GM23338 (cell line): Measurements from ENCODE around the gene SERPINB10. TPM values are rescaled to one million over a fixed set of nuclear protein-coding genes. Genes with fewer than 3 reads are reported as not detected.

Source experiments
- ATAC-seq: fragments of 200-7000 bp; cut with Tn5 transposase; 3 replicates; pipeline ENCODE4 v1.9.1; 2020
- DNase-seq: peaks from one replicate; pipeline ENCODE4 v3.0.0-alpha.2; 2015; ENCODE audit warnings: low spot score
- H2AFZ ChIP-seq: fragments of 200-600 bp; sonication (generic); 2 replicates; pipeline ENCODE4 v1.8.0; 2016; ENCODE audit warnings: antibody characterized with exemption, mild to moderate bottlenecking, moderate library complexity
- H3F3A ChIP-seq: fragments of 200-600 bp; sonication (generic); replicated peaks from 2 replicates; pipeline ENCODE4 v1.8.0; 2017; ENCODE audit warnings: antibody characterized with exemption, mixed run types, low read depth
- H3K27ac ChIP-seq: fragments of 200-600 bp; sonication (generic); 2 replicates; pipeline ENCODE4 v1.6.1; 2016; ENCODE audit warnings: low read depth
- H3K27me3 ChIP-seq: fragments of 200-600 bp; sonication (generic); 2 replicates; pipeline ENCODE4 v1.8.0; 2016; ENCODE audit warnings: mild to moderate bottlenecking, mixed run types, moderate library complexity; ENCODE audit not compliant: insufficient read depth
- H3K36me3 ChIP-seq: fragments of 200-600 bp; sonication (generic); 2 replicates; pipeline ENCODE4 v1.8.0; 2016; ENCODE audit warnings: mild to moderate bottlenecking; ENCODE audit not compliant: insufficient read depth
- H3K4me1 ChIP-seq: fragments of 200-600 bp; sonication (generic); 2 replicates; pipeline ENCODE4 v1.8.0; 2016; ENCODE audit warnings: mild to moderate bottlenecking, moderate library complexity; ENCODE audit not compliant: insufficient read depth
- H3K4me2 ChIP-seq: fragments of 200-600 bp; sonication (generic); 2 replicates; pipeline ENCODE4 v1.7.1; 2017; ENCODE audit warnings: mixed run types
- H3K4me3 ChIP-seq: fragments of 200-600 bp; sonication (generic); 2 replicates; pipeline ENCODE4 v1.6.1; 2016; ENCODE audit warnings: mixed run types
- H3K79me2 ChIP-seq: fragments of 200-600 bp; sonication (generic); replicated peaks from 2 replicates; pipeline ENCODE4 v1.8.0; 2017; ENCODE audit warnings: mild to moderate bottlenecking; ENCODE audit not compliant: insufficient read depth
- H3K9me2 ChIP-seq: fragments of 200-600 bp; sonication (generic); 2 replicates; pipeline ENCODE4 v1.8.0; 2017; ENCODE audit not compliant: insufficient read depth
- H4K20me1 ChIP-seq: fragments of 200-600 bp; sonication (generic); replicated peaks from 2 replicates; pipeline ENCODE4 v1.8.0; 2017; ENCODE audit warnings: mild to moderate bottlenecking; ENCODE audit not compliant: insufficient read depth
- H3K27ac Mint-ChIP-seq: 2 replicates; pipeline ENCODE4 v1.8.0; 2020; ENCODE audit warnings: inconsistent platforms, mild to moderate bottlenecking, moderate library complexity, mixed read lengths
- H3K27me3 Mint-ChIP-seq: 3 replicates; pipeline ENCODE4 v1.8.0; 2022; ENCODE audit warnings: low read depth, mild to moderate bottlenecking, moderate library complexity, mixed read lengths, inconsistent platforms; ENCODE audit not compliant: insufficient read depth, poor library complexity
- H3K36me3 Mint-ChIP-seq: 3 replicates; pipeline ENCODE4 v1.8.0; 2021; ENCODE audit warnings: low read depth, mild to moderate bottlenecking, inconsistent platforms, moderate library complexity, mixed read lengths
- H3K4me1 Mint-ChIP-seq: 3 replicates; pipeline ENCODE4 v1.8.0; 2020; ENCODE audit warnings: mild to moderate bottlenecking, inconsistent platforms, mixed read lengths
- H3K4me3 Mint-ChIP-seq: 3 replicates; pipeline ENCODE4 v1.8.0; 2021; ENCODE audit warnings: moderate library complexity, mild to moderate bottlenecking, inconsistent platforms, mixed read lengths
- H3K9me3 Mint-ChIP-seq: 3 replicates; pipeline ENCODE4 v1.8.0; 2020; ENCODE audit warnings: moderate library complexity, mild to moderate bottlenecking, inconsistent platforms, mixed read lengths
- CREB1 ChIP-seq: fragments of 250-450 bp; sonication (Bioruptor Pico); IDR thresholded peaks from 2 replicates; pipeline ENCODE4 v1.5.0; 2020; ENCODE audit warnings: low read depth, mild to moderate bottlenecking, moderate library complexity
- CTCF ChIP-seq, 2 experiments: fragments of 200-600 bp in 1 of 2; sonication (generic) in 1 of 2; conservative IDR thresholded peaks; 2 replicates each; pipeline versions ENCODE4 v1.5.1 to v1.6.1; 2016 to 2017; ENCODE audit warnings: antibody characterized with exemption in 2 of 2, low read depth in 2 of 2, mild to moderate bottlenecking in 2 of 2, moderate library complexity in 1 of 2
- EZH2 ChIP-seq: fragments of 200-600 bp; sonication (generic); IDR thresholded peaks from one replicate; pipeline ENCODE4 v1.8.0; 2017; ENCODE audit warnings: antibody characterized with exemption, mild to moderate bottlenecking, low read depth; ENCODE audit not compliant: unreplicated experiment
- EZH2phosphoT487 ChIP-seq: fragments of 200-600 bp; sonication (generic); IDR thresholded peaks from one replicate; pipeline ENCODE4 v1.8.1; 2018; ENCODE audit warnings: antibody characterized with exemption; ENCODE audit not compliant: unreplicated experiment
- JUNB ChIP-seq: IDR thresholded peaks from one replicate; pipeline ENCODE4 v1.6.1; 2016; ENCODE audit warnings: antibody characterized with exemption; ENCODE audit not compliant: unreplicated experiment
- NANOG ChIP-seq: IDR thresholded peaks from 2 replicates; pipeline ENCODE4 v1.6.1; 2016; ENCODE audit warnings: antibody characterized with exemption, borderline replicate concordance
- POLR2AphosphoS5 ChIP-seq: IDR thresholded peaks from 2 replicates; pipeline ENCODE4 v1.6.1; 2016; ENCODE audit warnings: antibody characterized with exemption, low read depth
- STAT1 ChIP-seq: IDR thresholded peaks from one replicate; pipeline ENCODE4 v1.6.1; 2016; ENCODE audit warnings: antibody characterized with exemption; ENCODE audit not compliant: unreplicated experiment
- ZNF114 ChIP-seq: fragments of 250-450 bp; sonication (Bioruptor Pico); IDR thresholded peaks from 2 replicates; pipeline ENCODE4 v1.5.0; 2020; ENCODE audit warnings: mild to moderate bottlenecking, moderate library complexity
- ZNF331 ChIP-seq: fragments of 250-450 bp; sonication (Bioruptor Pico); IDR thresholded peaks from 2 replicates; pipeline ENCODE4 v1.5.0; 2020; ENCODE audit warnings: low read depth, mild to moderate bottlenecking, moderate library complexity
- polyA plus RNA-seq: library from polyadenylated mRNA; unstranded; fragments of >200 nt; fragmentation: Nextera tagmentation; extraction: Ambion mirVana; gene quantifications from 2 replicates; pipeline ENCODE4 v1.2.1, GENCODE V29; 2016
- total RNA-seq: library from RNA; depleted of rRNA; stranded (reverse); fragments of >200 nt; shearing (Covaris generic); gene quantifications from 2 replicates; pipeline ENCODE4 v1.2.3, GENCODE V29; 2014
- TF ChIP-seq, protein P1 (sequence below): IDR thresholded peaks from 2 replicates; pipeline ENCODE4 v1.6.1; 2016; ENCODE audit warnings: antibody characterized with exemption
- TF ChIP-seq, protein P2 (sequence below): fragments of 250-450 bp; sonication (Bioruptor Pico); IDR thresholded peaks from 2 replicates; pipeline ENCODE4 v1.5.0; 2020; ENCODE audit warnings: mild to moderate bottlenecking, moderate library complexity
- TF ChIP-seq, protein P3 (sequence below): IDR thresholded peaks from one replicate; pipeline ENCODE4 v1.6.1; 2018; ENCODE audit warnings: antibody characterized with exemption; ENCODE audit not compliant: unreplicated experiment

The SERPINB10 gene
- total and polyA plus RNA-seq, 2 experiments from 2014 or later, result not detected

DNA sequence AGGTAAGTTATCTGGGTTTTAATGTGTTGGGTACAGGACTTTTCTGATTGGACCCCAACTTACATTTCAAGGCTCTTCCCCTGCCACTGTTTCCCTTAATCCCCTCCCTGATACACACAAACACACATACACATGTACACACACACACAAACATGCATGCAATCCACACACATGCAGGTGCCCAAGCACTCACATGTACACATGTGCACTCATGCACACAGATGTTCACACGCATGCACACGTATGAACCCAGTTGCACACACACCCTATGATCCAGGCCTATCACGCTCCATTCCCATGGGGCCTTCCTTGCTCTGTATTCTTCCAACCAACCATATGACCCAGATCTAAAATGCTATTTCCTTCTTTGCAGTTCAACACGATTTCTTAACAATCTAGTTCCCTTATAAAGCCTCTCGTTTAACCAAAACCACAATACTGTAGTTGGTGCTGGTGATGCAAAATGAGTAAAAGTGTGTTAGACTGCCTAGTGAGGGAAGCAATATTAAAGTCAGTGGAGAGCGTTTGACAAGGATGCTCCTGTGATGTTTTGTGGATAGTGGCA lies 73.2 kb downstream of the SERPINB10 start:
- DNase-seq (no peak), ATAC-seq (no peak)
- H3K79me2 ChIP-seq, result no peaks in the 10 kb centered on the region
- no peak overlapping the region for H3K27ac ChIP-seq
- H3K27ac Mint-ChIP-seq, result no peak overlapping the region
- no peaks in the 10 kb centered on the region for H3K36me3 ChIP-seq
- no peaks in the 10 kb centered on the region for H3K36me3 Mint-ChIP-seq
- no peak overlapping the region for H3K4me3 ChIP-seq
- H3F3A ChIP-seq, result no peaks in the 10 kb centered on the region
- H3K4me1 ChIP-seq, result no peaks in the 10 kb centered on the region
- peaks cover 32% of the 10 kb centered on the region for H3K27me3 Mint-ChIP-seq
- no peak overlapping the region for H2AFZ ChIP-seq
- H3K27me3 ChIP-seq, result peaks cover 45% of the 10 kb centered on the region
- H3K4me2 ChIP-seq, result no peak overlapping the region
- H3K4me1 Mint-ChIP-seq, result peaks cover 4% of the 10 kb centered on the region; the same call in 2 of the 3 replicates
- H3K9me3 Mint-ChIP-seq, result no peaks in the 10 kb centered on the region
- TF ChIP-seq, protein P1, sequence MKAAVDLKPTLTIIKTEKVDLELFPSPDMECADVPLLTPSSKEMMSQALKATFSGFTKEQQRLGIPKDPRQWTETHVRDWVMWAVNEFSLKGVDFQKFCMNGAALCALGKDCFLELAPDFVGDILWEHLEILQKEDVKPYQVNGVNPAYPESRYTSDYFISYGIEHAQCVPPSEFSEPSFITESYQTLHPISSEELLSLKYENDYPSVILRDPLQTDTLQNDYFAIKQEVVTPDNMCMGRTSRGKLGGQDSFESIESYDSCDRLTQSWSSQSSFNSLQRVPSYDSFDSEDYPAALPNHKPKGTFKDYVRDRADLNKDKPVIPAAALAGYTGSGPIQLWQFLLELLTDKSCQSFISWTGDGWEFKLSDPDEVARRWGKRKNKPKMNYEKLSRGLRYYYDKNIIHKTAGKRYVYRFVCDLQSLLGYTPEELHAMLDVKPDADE, result no peak
- TF ChIP-seq, protein P2, sequence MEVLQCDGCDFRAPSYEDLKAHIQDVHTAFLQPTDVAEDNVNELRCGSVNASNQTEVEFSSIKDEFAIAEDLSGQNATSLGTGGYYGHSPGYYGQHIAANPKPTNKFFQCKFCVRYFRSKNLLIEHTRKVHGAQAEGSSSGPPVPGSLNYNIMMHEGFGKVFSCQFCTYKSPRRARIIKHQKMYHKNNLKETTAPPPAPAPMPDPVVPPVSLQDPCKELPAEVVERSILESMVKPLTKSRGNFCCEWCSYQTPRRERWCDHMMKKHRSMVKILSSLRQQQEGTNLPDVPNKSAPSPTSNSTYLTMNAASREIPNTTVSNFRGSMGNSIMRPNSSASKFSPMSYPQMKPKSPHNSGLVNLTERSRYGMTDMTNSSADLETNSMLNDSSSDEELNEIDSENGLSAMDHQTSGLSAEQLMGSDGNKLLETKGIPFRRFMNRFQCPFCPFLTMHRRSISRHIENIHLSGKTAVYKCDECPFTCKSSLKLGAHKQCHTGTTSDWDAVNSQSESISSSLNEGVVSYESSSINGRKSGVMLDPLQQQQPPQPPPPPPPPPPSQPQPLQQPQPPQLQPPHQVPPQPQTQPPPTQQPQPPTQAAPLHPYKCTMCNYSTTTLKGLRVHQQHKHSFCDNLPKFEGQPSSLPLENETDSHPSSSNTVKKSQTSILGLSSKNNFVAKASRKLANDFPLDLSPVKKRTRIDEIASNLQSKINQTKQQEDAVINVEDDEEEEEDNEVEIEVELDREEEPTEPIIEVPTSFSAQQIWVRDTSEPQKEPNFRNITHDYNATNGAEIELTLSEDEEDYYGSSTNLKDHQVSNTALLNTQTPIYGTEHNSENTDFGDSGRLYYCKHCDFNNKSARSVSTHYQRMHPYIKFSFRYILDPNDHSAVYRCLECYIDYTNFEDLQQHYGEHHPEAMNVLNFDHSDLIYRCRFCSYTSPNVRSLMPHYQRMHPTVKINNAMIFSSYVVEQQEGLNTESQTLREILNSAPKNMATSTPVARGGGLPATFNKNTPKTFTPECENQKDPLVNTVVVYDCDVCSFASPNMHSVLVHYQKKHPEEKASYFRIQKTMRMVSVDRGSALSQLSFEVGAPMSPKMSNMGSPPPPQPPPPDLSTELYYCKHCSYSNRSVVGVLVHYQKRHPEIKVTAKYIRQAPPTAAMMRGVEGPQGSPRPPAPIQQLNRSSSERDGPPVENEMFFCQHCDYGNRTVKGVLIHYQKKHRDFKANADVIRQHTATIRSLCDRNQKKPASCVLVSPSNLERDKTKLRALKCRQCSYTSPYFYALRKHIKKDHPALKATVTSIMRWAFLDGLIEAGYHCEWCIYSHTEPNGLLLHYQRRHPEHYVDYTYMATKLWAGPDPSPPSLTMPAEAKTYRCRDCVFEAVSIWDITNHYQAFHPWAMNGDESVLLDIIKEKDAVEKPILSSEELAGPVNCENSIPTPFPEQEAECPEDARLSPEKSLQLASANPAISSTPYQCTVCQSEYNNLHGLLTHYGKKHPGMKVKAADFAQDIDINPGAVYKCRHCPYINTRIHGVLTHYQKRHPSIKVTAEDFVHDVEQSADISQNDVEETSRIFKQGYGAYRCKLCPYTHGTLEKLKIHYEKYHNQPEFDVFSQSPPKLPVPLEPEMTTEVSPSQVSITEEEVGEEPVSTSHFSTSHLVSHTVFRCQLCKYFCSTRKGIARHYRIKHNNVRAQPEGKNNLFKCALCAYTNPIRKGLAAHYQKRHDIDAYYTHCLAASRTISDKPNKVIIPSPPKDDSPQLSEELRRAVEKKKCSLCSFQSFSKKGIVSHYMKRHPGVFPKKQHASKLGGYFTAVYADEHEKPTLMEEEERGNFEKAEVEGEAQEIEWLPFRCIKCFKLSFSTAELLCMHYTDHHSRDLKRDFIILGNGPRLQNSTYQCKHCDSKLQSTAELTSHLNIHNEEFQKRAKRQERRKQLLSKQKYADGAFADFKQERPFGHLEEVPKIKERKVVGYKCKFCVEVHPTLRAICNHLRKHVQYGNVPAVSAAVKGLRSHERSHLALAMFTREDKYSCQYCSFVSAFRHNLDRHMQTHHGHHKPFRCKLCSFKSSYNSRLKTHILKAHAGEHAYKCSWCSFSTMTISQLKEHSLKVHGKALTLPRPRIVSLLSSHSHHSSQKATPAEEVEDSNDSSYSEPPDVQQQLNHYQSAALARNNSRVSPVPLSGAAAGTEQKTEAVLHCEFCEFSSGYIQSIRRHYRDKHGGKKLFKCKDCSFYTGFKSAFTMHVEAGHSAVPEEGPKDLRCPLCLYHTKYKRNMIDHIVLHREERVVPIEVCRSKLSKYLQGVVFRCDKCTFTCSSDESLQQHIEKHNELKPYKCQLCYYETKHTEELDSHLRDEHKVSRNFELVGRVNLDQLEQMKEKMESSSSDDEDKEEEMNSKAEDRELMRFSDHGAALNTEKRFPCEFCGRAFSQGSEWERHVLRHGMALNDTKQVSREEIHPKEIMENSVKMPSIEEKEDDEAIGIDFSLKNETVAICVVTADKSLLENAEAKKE (CRISPR knock-in tag), result no peak
- no peak for TF ChIP-seq EZH2phosphoT487
- TF ChIP-seq CTCF (conservative IDR thresholded peaks at IDR 0.05; ENCODE audit: low read depth in 2 of 2), result no peak
- no peak for TF ChIP-seq EZH2
- TF ChIP-seq, protein P3, sequence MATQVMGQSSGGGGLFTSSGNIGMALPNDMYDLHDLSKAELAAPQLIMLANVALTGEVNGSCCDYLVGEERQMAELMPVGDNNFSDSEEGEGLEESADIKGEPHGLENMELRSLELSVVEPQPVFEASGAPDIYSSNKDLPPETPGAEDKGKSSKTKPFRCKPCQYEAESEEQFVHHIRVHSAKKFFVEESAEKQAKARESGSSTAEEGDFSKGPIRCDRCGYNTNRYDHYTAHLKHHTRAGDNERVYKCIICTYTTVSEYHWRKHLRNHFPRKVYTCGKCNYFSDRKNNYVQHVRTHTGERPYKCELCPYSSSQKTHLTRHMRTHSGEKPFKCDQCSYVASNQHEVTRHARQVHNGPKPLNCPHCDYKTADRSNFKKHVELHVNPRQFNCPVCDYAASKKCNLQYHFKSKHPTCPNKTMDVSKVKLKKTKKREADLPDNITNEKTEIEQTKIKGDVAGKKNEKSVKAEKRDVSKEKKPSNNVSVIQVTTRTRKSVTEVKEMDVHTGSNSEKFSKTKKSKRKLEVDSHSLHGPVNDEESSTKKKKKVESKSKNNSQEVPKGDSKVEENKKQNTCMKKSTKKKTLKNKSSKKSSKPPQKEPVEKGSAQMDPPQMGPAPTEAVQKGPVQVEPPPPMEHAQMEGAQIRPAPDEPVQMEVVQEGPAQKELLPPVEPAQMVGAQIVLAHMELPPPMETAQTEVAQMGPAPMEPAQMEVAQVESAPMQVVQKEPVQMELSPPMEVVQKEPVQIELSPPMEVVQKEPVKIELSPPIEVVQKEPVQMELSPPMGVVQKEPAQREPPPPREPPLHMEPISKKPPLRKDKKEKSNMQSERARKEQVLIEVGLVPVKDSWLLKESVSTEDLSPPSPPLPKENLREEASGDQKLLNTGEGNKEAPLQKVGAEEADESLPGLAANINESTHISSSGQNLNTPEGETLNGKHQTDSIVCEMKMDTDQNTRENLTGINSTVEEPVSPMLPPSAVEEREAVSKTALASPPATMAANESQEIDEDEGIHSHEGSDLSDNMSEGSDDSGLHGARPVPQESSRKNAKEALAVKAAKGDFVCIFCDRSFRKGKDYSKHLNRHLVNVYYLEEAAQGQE, result no peak
- TF ChIP-seq NANOG, result no peak
- no peak for TF ChIP-seq POLR2AphosphoS5
- no peak for TF ChIP-seq ZNF331
- TF ChIP-seq STAT1, result no peak
- TF ChIP-seq JUNB, result no peak
- no peak for TF ChIP-seq ZNF114 (CRISPR knock-in tag)
- no peak for TF ChIP-seq CREB1 (CRISPR knock-in tag)
- no peak overlapping the region for H3K4me3 Mint-ChIP-seq
- H3K9me2 ChIP-seq, result no peaks in the 10 kb centered on the region
- no peaks in the 10 kb centered on the region for H4K20me1 ChIP-seq
